ENCODE data around the gene ASPG. TPM values are rescaled to one million over a fixed set of nuclear protein-coding genes. Genes with fewer than 3 reads are reported as not detected.
A peak's percentile ranks its signal among the peaks of the same experiment; 100 is the strongest.

ASPG gene
- total RNA-seq, 1 experiment from 2014 or later, result not detected

GRCh38 chr14:104069541-104069940 is 16.0 kb upstream of the ASPG start:
- in situ Hi-C loops (cut with HindIII; ENCODE audit: low sequenced_read_pairs), result no loop called here
- DNase-seq (ENCODE audit: low spot score), result no peak

DNA sequence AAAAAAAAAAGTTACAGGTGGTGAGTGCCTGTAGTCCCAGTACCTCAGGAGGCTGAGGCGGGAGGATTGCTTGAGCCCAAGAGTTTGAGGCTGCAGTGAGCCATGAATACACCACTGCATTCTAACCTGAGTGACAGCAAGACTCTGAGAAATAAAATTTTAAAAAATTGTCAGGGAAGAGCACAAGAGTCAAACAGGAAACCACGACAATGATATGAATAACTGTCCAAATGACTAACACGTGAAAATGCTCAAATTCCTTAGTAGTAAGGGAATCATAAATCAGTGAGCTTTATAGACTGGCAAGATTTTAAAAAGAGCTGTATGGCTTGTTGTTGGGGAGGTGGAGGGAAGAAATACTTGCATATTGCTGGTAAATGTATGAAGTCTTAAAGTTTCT is 12.9 kb upstream of the ASPG start:
- in situ Hi-C loops (cut with HindIII; ENCODE audit: low sequenced_read_pairs), result no loop called here
- DNase-seq (ENCODE audit: low spot score), result no peak

- in situ Hi-C loops (cut with HindIII; ENCODE audit: low sequenced_read_pairs), result no loop called here
- DNase-seq (ENCODE audit: low spot score), result no peak
Observed at GRCh38 chr14:104073764-104074163, 11.7 kb upstream of the ASPG start.

DNA sequence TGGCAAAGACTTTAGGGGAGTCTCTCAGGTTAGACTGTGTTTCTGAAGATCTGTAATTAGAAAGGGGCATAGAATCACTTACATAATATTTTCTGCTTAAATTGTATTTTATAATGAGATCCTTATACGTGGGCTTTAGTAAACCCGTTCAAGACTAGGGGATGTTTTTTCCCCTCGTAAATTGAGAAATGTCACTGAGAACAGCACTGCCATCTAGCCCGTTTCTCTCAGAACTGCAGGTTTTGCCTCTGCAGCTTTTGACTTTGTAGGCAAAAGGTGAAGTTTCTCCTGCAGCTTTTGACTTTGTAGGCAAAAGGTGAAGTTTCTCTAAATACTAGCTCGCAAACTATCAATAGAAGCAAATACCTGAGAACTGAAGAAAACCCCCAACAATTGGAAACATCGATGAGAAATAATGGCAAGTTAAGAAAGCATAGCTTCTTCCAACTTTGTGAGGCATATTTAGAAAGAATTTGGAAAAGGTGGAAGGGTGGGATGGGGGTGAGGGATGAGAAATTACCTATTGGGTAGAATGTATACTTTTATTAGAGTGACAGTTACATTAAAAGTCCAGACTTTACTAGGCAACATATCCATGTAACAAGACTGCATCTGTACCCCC is 9.9 kb upstream of the ASPG start:
- in situ Hi-C loops (cut with HindIII; ENCODE audit: low sequenced_read_pairs), result no loop called here
- DNase-seq (ENCODE audit: low spot score), result peak; percentile 8

GRCh38 chr14:104076743-104077142 is 8.8 kb upstream of the ASPG start:
- in situ Hi-C loops (cut with HindIII; ENCODE audit: low sequenced_read_pairs), result no loop called here

GRCh38 chr14:104078031-104078455 is 7.5 kb upstream of the ASPG start:
- in situ Hi-C loops (cut with HindIII; ENCODE audit: low sequenced_read_pairs), result no loop called here
- DNase-seq (ENCODE audit: low spot score), result peak; percentile 88

More at GRCh38 chr14:104076743-104077142, 8.8 kb upstream of the ASPG start:
- DNase-seq (ENCODE audit: low spot score), result no peak

DNA sequence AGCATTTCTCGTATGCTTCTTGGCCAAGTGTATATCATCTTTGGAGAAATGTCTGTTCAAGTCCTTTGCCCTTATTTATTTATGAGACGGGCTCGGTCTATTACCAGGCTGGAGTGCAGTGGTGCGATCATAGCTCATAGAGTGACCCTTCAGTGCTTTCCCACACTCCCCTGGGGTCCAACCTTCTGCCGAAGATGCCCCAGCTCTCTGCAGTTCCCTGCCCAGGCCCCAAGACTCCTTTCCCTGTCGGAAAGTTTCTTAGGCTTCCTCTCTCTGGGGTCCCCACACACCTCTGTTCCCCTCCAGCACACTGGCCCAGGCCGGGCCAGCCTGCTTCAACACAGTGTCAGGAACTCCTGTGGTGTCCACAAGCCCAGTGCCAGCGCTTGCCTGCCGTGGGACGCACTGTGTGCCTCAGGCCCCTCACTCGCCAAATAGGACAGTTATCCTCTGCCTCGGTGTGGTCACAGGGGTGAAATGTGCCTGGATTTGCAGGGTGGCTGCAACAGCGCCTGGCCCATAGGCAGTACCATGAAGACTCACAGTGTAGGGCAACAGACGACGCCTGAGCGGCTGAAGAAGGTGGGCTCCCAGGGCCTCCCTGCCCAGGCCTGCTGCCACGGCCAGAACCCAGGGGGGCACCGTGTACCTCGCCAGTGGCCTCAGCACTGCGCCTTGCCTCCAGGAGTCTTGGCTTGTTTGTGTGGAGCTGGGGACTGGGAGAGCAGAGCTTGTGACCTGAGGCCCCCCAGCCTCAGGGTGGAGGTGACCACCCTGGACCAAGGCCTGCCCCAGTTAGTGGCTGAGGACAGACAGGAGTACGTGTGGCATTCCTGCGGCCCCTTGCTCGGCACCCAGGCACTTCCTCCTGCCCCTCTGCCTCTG is 4.9 kb upstream of the ASPG start:
- no peak for DNase-seq (ENCODE audit: low spot score)
- in situ Hi-C loops (cut with HindIII; ENCODE audit: low sequenced_read_pairs), result no loop called here

DNA sequence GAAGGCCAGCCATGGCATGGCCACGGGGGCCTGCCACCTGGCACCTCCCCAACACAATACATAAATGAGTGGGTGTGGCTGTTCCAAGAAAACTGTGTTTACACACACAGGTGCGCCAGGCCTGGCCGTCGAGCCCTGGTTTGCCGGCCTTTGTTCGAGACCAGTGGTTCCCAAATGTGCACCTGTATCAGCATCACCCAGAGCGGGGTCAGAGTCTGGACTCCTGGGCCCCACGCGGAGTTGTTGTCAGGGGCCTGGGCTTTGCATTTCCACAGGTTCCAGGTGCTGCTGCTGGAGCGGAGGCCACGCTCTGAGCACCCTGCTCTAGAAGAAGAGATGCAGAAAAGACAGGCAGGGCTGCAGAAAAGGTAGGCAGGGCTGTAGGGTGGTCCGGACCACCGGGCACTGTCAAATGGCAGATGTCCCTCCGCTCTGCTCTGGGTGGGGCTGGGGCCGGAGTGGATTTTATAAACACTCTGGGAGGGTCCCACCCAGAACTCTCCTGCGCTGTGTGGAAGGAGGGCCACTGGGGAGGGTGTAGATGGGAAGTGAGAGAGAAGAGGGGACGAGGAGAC is 4.2 kb upstream of the ASPG start:
- DNase-seq (ENCODE audit: low spot score), result no peak
- in situ Hi-C loops (cut with HindIII; ENCODE audit: low sequenced_read_pairs), result no loop called here

GRCh38 chr14:104081951-104082464 is 3.5 kb upstream of the ASPG start:
- in situ Hi-C loops (cut with HindIII; ENCODE audit: low sequenced_read_pairs), result no loop called here
- DNase-seq (ENCODE audit: low spot score), result no peak

GRCh38 chr14:104082807-104083206 is 2.7 kb upstream of the ASPG start:
- in situ Hi-C loops (cut with HindIII; ENCODE audit: low sequenced_read_pairs), result no loop called here
- DNase-seq (ENCODE audit: low spot score), result peak; percentile 47

- in situ Hi-C loops (cut with HindIII; ENCODE audit: low sequenced_read_pairs), result no loop called here
- DNase-seq (ENCODE audit: low spot score), result no peak
Observed at GRCh38 chr14:104084251-104085002, 1.1 kb upstream of the ASPG start.

- DNase-seq (ENCODE audit: low spot score), result no peak
- in situ Hi-C loops (cut with HindIII; ENCODE audit: low sequenced_read_pairs), result no loop called here
Observed at GRCh38 chr14:104085889-104086201, 345 bp downstream of the ASPG start.

- no peak for DNase-seq (ENCODE audit: low spot score)
Observed at GRCh38 chr14:104086210-104086660, 735 bp downstream of the ASPG start.

GRCh38 chr14:104086661-104087461 is 1.4 kb downstream of the ASPG start:
- in situ Hi-C loops (cut with HindIII; ENCODE audit: low sequenced_read_pairs), result no loop called here
- DNase-seq (ENCODE audit: low spot score), result no peak

More at GRCh38 chr14:104086210-104086660, 735 bp downstream of the ASPG start:
- in situ Hi-C loops (cut with HindIII; ENCODE audit: low sequenced_read_pairs), result no loop called here

- DNase-seq (ENCODE audit: low spot score), result no peak
- in situ Hi-C loops (cut with HindIII; ENCODE audit: low sequenced_read_pairs), result no loop called here
Observed at GRCh38 chr14:104087505-104087904, 2.0 kb downstream of the ASPG start.

- in situ Hi-C loops (cut with HindIII; ENCODE audit: low sequenced_read_pairs), result no loop called here
- no peak for DNase-seq (ENCODE audit: low spot score)
Observed at GRCh38 chr14:104087981-104088850, 2.7 kb downstream of the ASPG start.

DNA sequence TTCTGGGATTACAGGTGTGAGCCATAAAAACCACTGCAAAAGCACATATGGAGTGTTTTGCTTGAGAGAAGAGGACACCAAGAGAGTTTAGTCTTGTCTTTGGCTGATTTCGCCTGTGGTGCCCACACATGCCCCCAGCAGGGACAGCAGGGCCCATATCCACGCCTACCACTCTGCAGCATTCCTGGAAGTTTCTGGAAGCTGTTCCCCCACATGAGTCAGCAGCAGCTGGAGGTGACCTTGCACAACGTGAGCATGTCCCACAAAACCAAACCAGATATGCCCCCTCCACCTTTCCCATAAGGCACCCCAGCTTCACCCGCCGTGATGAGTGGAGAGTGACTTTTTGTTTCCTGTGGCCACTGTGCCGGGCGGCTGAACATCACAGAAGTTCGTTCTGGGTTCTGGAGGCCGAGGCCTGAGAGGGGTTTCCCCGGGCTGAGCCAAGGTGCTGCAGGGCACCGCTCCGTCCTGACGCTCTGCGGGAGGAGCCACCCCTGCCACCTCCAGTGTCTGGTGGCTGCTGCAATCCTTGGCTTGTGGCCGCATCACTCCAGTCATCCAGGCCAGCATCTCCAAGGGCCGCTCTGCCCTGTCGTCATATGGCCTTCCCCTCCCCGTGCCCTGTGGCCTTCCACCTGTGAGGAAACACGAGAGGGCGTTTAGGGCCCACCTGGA is 4.7 kb downstream of the ASPG start:
- no peak for DNase-seq (ENCODE audit: low spot score)
- in situ Hi-C loops (cut with HindIII; ENCODE audit: low sequenced_read_pairs), result no loop called here
